Measurements from ENCODE around the gene PRKCQ. TPM values are rescaled to one million over a fixed set of nuclear protein-coding genes. Genes with fewer than 3 reads are reported as not detected.

The PRKCQ gene
- total RNA-seq, 1 donor from 2014 or later = 3.5 TPM

DNA sequence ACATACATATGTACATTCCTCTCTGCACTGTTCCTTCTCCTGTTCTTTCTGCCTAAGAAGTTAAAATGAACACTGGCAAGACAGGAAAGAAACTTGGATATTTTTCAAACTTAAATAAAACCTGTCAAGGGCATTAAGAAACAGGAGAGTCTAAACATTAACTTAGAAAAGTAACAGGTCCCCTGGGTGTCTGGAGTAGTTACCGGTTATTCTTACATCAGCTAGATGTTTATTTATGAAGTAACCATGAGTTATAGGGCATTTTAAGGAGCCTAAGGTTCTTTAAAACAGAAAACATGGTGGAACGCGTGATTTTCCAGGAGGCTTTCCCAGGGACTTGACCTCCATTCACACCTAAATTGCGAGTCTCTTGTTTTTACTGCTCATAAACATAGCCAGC is 148.2 kb downstream of the PRKCQ start:
- H3K9me3 ChIP-seq (ENCODE audit: low read depth) = no peaks in the 10 kb centered on the region
- no peak overlapping the region for H3K27ac ChIP-seq
- no peak overlapping the region for H3K4me2 ChIP-seq
- H3K27me3 ChIP-seq = no peaks in the 10 kb centered on the region
- DNase-seq (ENCODE audit: low spot score) = no peak
- H3K4me1 ChIP-seq = no peaks in the 10 kb centered on the region
- no peaks in the 10 kb centered on the region for H3F3A ChIP-seq (ENCODE audit: low read depth)
- H3K79me2 ChIP-seq (ENCODE audit: low read depth) = no peaks in the 10 kb centered on the region
- no peak overlapping the region for H3K4me3 ChIP-seq
- Mint-ChIP-seq H3K4me1 (no peaks in the 10 kb centered on the region), H3K4me3 (no peak overlapping the region), H3K27me3 (ENCODE audit: insufficient read depth, low read depth) (no peaks in the 10 kb centered on the region), H3K27ac (no peak overlapping the region), H3K36me3 (peaks cover 2% of the 10 kb centered on the region), H3K9me3 (no peaks in the 10 kb centered on the region)
- H3K9ac ChIP-seq = no peak overlapping the region
- H4K20me1 ChIP-seq (ENCODE audit: low read depth) = no peaks in the 10 kb centered on the region
- TF ChIP-seq EZH2 (IDR thresholded peaks at IDR 0.05) (no peak), EZH2phosphoT487 (IDR thresholded peaks at IDR 0.05) (no peak)
- TF ChIP-seq, protein P1, sequence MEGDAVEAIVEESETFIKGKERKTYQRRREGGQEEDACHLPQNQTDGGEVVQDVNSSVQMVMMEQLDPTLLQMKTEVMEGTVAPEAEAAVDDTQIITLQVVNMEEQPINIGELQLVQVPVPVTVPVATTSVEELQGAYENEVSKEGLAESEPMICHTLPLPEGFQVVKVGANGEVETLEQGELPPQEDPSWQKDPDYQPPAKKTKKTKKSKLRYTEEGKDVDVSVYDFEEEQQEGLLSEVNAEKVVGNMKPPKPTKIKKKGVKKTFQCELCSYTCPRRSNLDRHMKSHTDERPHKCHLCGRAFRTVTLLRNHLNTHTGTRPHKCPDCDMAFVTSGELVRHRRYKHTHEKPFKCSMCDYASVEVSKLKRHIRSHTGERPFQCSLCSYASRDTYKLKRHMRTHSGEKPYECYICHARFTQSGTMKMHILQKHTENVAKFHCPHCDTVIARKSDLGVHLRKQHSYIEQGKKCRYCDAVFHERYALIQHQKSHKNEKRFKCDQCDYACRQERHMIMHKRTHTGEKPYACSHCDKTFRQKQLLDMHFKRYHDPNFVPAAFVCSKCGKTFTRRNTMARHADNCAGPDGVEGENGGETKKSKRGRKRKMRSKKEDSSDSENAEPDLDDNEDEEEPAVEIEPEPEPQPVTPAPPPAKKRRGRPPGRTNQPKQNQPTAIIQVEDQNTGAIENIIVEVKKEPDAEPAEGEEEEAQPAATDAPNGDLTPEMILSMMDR (IDR thresholded peaks at IDR 0.05) = no peak
- no peaks in the 10 kb centered on the region for H3K36me3 ChIP-seq
- no peak overlapping the region for H2AFZ ChIP-seq (replicated peaks)

DNA sequence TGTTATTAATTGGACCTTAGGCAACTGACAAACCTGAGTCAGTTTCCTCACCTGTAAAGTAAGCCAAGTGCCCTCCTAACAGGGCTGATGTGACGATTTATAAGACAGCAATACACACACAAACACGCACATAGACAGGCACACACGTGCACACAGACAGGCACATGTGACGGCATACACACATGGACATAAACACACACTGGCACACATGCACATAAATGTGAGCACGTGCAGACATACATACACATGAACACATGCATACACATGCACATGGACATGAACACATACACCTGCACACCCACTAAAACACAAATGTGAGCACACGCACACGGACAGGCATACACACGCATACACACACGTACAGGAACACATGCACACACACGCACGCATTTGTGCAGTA is 148.9 kb downstream of the PRKCQ start:
- Histone ChIP-seq H3F3A (ENCODE audit: low read depth) (no peaks in the 10 kb centered on the region), H3K4me1 (no peaks in the 10 kb centered on the region), H3K4me2 (no peak overlapping the region), H3K9ac (no peak overlapping the region), H3K79me2 (ENCODE audit: low read depth) (no peaks in the 10 kb centered on the region), H3K27me3 (no peaks in the 10 kb centered on the region), H4K20me1 (ENCODE audit: low read depth) (no peaks in the 10 kb centered on the region), H2AFZ (replicated peaks) (no peak overlapping the region), H3K27ac (no peak overlapping the region), H3K9me3 (ENCODE audit: low read depth) (no peaks in the 10 kb centered on the region), H3K36me3 (no peaks in the 10 kb centered on the region), H3K4me3 (no peak overlapping the region)
- H3K4me3 Mint-ChIP-seq = no peak overlapping the region
- TF ChIP-seq, protein P1 (IDR thresholded peaks at IDR 0.05) = no peak
- TF ChIP-seq EZH2phosphoT487 (IDR thresholded peaks at IDR 0.05) (no peak), EZH2 (IDR thresholded peaks at IDR 0.05) (no peak)
- H3K9me3 Mint-ChIP-seq = no peaks in the 10 kb centered on the region
- H3K4me1 Mint-ChIP-seq = no peaks in the 10 kb centered on the region
- no peak for DNase-seq (ENCODE audit: low spot score)
- no peak overlapping the region for H3K27ac Mint-ChIP-seq
- H3K36me3 Mint-ChIP-seq = peaks cover 2% of the 10 kb centered on the region
- H3K27me3 Mint-ChIP-seq (ENCODE audit: insufficient read depth, low read depth) = no peaks in the 10 kb centered on the region

DNA sequence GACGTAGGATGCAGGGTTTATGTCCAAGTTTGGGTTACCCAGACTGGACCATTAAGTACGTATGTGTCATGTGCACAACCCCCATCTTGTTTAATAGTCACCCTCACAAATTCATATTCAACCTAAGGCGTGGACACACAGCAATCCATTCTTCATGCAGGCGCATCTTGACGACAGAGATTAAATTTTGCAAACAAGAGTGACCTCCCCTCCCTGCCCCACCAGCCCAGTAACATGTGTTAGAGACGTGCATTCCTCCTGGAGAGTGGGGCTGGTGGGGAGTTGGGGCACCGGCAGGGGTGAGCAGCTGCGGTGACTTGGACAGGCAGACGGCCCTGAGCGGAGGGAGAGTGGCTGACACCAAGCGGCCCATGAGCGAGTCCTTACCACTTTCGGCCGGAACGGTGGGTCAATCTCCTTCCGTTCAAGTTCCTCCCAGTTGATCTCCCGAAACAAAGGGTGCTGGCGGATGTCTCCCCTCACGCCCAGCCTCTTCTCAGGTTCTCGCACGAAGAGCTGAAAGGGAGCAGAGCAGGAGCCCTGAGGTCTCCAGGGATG is 149.6 kb downstream of the PRKCQ start:
- TF ChIP-seq, protein P1 (IDR thresholded peaks at IDR 0.05) = no peak
- no peak for TF ChIP-seq EZH2 (IDR thresholded peaks at IDR 0.05)
- TF ChIP-seq EZH2phosphoT487 (IDR thresholded peaks at IDR 0.05) = no peak
- H3K27me3 ChIP-seq = no peaks in the 10 kb centered on the region
- H3K4me1 ChIP-seq = no peaks in the 10 kb centered on the region
- H3K4me3 ChIP-seq = no peak overlapping the region
- no peaks in the 10 kb centered on the region for H3K79me2 ChIP-seq (ENCODE audit: low read depth)
- H3K27ac Mint-ChIP-seq = no peak overlapping the region
- H3F3A ChIP-seq (ENCODE audit: low read depth) = no peaks in the 10 kb centered on the region
- no peaks in the 10 kb centered on the region for H3K4me1 Mint-ChIP-seq
- no peaks in the 10 kb centered on the region for H3K9me3 ChIP-seq (ENCODE audit: low read depth)
- no peak overlapping the region for H3K4me3 Mint-ChIP-seq
- no peak overlapping the region for H3K4me2 ChIP-seq
- peaks cover 3% of the 10 kb centered on the region for H3K27me3 Mint-ChIP-seq (ENCODE audit: insufficient read depth, low read depth)
- no peak overlapping the region for H3K27ac ChIP-seq
- no peaks in the 10 kb centered on the region for H3K9me3 Mint-ChIP-seq
- H4K20me1 ChIP-seq (ENCODE audit: low read depth) = no peaks in the 10 kb centered on the region
- H2AFZ ChIP-seq (replicated peaks) = no peak overlapping the region
- no peaks in the 10 kb centered on the region for H3K36me3 ChIP-seq
- no peak for DNase-seq (ENCODE audit: low spot score)
- peaks cover 2% of the 10 kb centered on the region for H3K36me3 Mint-ChIP-seq
- no peak overlapping the region for H3K9ac ChIP-seq

Data from neural progenitor cell (in vitro differentiated cells).